Measurements from ENCODE around the gene DHRS7. TPM values are rescaled to one million over a fixed set of nuclear protein-coding genes. Genes with fewer than 3 reads are reported as not detected.

The DHRS7 gene
- polyA plus RNA-seq, 1 donor (not counting 4 experiments of a cell fraction or from before 2014, with no cell fraction given): 79.2 TPM

DNA sequence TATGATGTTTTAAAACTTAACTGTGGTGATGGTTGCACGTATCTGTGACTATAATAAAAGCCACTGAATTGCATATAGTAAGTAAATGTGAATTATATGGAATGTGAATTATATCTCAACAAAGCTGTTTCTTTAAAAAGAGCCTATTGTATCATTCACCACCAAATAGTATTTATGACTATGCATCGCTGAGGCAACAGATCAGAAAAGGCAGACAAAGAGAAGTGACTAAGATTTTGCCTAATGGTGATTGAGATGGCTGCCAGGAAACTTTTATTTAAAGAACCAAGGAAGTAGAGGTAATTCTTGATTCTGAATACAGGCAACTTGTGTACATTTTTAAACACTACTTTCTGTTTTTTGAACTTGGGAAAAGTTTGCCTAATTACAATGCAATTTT, 31.7 kb downstream of the DHRS7 start:
- no peak for TF ChIP-seq EZH2 (IDR thresholded peaks at IDR 0.05; ENCODE audit: low read length)
- TF ChIP-seq, protein P1, sequence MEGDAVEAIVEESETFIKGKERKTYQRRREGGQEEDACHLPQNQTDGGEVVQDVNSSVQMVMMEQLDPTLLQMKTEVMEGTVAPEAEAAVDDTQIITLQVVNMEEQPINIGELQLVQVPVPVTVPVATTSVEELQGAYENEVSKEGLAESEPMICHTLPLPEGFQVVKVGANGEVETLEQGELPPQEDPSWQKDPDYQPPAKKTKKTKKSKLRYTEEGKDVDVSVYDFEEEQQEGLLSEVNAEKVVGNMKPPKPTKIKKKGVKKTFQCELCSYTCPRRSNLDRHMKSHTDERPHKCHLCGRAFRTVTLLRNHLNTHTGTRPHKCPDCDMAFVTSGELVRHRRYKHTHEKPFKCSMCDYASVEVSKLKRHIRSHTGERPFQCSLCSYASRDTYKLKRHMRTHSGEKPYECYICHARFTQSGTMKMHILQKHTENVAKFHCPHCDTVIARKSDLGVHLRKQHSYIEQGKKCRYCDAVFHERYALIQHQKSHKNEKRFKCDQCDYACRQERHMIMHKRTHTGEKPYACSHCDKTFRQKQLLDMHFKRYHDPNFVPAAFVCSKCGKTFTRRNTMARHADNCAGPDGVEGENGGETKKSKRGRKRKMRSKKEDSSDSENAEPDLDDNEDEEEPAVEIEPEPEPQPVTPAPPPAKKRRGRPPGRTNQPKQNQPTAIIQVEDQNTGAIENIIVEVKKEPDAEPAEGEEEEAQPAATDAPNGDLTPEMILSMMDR (optimal IDR thresholded peaks at IDR 0.05 in 1 of 3, IDR thresholded peaks at IDR 0.05 in 1 of 3, conservative IDR thresholded peaks at IDR 0.05 in 1 of 3; ENCODE audit: extremely low read depth in 1 of 3, insufficient read depth in 2 of 3, low read length in 3 of 3): no peak
- no peaks in the 10 kb centered on the region for H3K4me1 ChIP-seq (ENCODE audit: control insufficient read depth, extremely low read depth, insufficient read depth, low read length)
- no peaks in the 10 kb centered on the region for H4K20me1 ChIP-seq (ENCODE audit: control insufficient read depth, extremely low read depth, insufficient read depth, low read length)
- no peaks in the 10 kb centered on the region for H3K36me3 ChIP-seq (ENCODE audit: control insufficient read depth in 2 of 2, extremely low read depth in 1 of 2, insufficient read depth in 2 of 2, low read length in 2 of 2)
- H3K27ac ChIP-seq (ENCODE audit: control insufficient read depth, insufficient read depth, low read length): no peak overlapping the region
- no peak overlapping the region for H3K4me3 ChIP-seq (ENCODE audit: control insufficient read depth in 2 of 3, extremely low read depth in 1 of 3, insufficient read depth in 2 of 3, low read depth in 1 of 3, low read length in 3 of 3)
- FAIRE-seq: no peak
- H3K4me2 ChIP-seq (ENCODE audit: control insufficient read depth, extremely low read depth, insufficient read depth, low read depth, low read length): no peak overlapping the region
- H3K79me2 ChIP-seq (ENCODE audit: control insufficient read depth, insufficient read depth, low read length): no peaks in the 10 kb centered on the region
- H3K9ac ChIP-seq (ENCODE audit: control insufficient read depth, extremely low read depth, insufficient read depth, low read length): no peak overlapping the region
- dilution Hi-C loops (cut with MboI; ENCODE audit: extremely low pct_ligation_motif_present, low sequenced_read_pairs): no loop called here
- H3K9me1 ChIP-seq (ENCODE audit: control insufficient read depth, extremely low read depth, insufficient read depth, low read length): no peaks in the 10 kb centered on the region
- no peaks in the 10 kb centered on the region for H3K27me3 ChIP-seq (ENCODE audit: control insufficient read depth, extremely low read depth, insufficient read depth, low read length)
- no peaks in the 10 kb centered on the region for H3K9me3 ChIP-seq (ENCODE audit: control insufficient read depth, low read depth, low read length)
- H2AFZ ChIP-seq (ENCODE audit: control insufficient read depth, low read length): no peak overlapping the region
- no peak for DNase-seq (ENCODE audit: low read depth, low spot score)

DNA sequence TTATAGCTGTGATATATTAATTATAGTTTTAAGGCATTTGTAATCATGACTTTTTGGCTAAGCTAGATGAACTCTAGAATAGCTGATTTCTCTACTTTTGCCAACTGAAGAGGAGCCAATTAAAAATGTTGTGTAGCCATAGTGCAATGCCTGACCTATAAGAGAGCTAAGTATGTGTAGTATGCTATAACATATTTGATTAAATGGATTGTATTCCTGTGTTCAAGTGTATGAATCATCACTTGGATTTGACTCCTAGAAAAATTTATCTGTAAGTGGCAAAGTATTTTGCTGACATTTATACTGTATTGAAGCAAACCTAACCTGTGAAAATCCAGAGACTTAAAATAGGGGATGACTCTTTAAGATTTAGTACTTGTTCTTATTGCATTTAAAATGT, 39.3 kb downstream of the DHRS7 start:
- TF ChIP-seq, protein P1 (optimal IDR thresholded peaks at IDR 0.05 in 1 of 3, IDR thresholded peaks at IDR 0.05 in 1 of 3, conservative IDR thresholded peaks at IDR 0.05 in 1 of 3; ENCODE audit: extremely low read depth in 1 of 3, insufficient read depth in 2 of 3, low read length in 3 of 3): no peak
- TF ChIP-seq EZH2 (IDR thresholded peaks at IDR 0.05; ENCODE audit: low read length): no peak
- DNase-seq (ENCODE audit: low read depth, low spot score): no peak
- Histone ChIP-seq H3K9me1 (ENCODE audit: control insufficient read depth, extremely low read depth, insufficient read depth, low read length) (no peaks in the 10 kb centered on the region), H3K4me1 (ENCODE audit: control insufficient read depth, extremely low read depth, insufficient read depth, low read length) (no peaks in the 10 kb centered on the region), H3K4me2 (ENCODE audit: control insufficient read depth, extremely low read depth, insufficient read depth, low read depth, low read length) (no peak overlapping the region), H3K9me3 (ENCODE audit: control insufficient read depth, low read depth, low read length) (no peaks in the 10 kb centered on the region), H3K79me2 (ENCODE audit: control insufficient read depth, insufficient read depth, low read length) (no peaks in the 10 kb centered on the region), H3K36me3 (ENCODE audit: control insufficient read depth in 2 of 2, extremely low read depth in 1 of 2, insufficient read depth in 2 of 2, low read length in 2 of 2) (peaks cover 7 to 14% of the 10 kb centered on the region in 2 experiments), H3K9ac (ENCODE audit: control insufficient read depth, extremely low read depth, insufficient read depth, low read length) (no peak overlapping the region), H3K27ac (ENCODE audit: control insufficient read depth, insufficient read depth, low read length) (no peak overlapping the region), H2AFZ (ENCODE audit: control insufficient read depth, low read length) (no peak overlapping the region), H3K4me3 (ENCODE audit: control insufficient read depth in 2 of 3, extremely low read depth in 1 of 3, insufficient read depth in 2 of 3, low read depth in 1 of 3, low read length in 3 of 3) (no peak overlapping the region), H4K20me1 (ENCODE audit: control insufficient read depth, extremely low read depth, insufficient read depth, low read length) (no peaks in the 10 kb centered on the region), H3K27me3 (ENCODE audit: control insufficient read depth, extremely low read depth, insufficient read depth, low read length) (no peaks in the 10 kb centered on the region)
- no peak for FAIRE-seq
- dilution Hi-C loops (cut with MboI; ENCODE audit: extremely low pct_ligation_motif_present, low sequenced_read_pairs): no loop called here

Measured in keratinocyte (primary cell).